Nephron (organoid): ENCODE results near the gene OPALIN.

ENCODE experiments used
- H3K27ac Mint-ChIP-seq, 3 experiments: 2 replicates each; pipeline ENCODE4 v1.8.0; 2020; ENCODE audit warnings: mixed read lengths in 3 of 3, mild to moderate bottlenecking in 2 of 3, moderate library complexity in 1 of 3
- H3K27me3 Mint-ChIP-seq: 2 replicates; pipeline ENCODE4 v1.8.0; 2021; ENCODE audit warnings: low read depth, mild to moderate bottlenecking, moderate library complexity, mixed read lengths
- H3K36me3 Mint-ChIP-seq: 2 replicates; pipeline ENCODE4 v1.8.0; 2020; ENCODE audit warnings: low read depth, mixed read lengths
- H3K4me1 Mint-ChIP-seq: 2 replicates; pipeline ENCODE4 v1.8.0; 2020; ENCODE audit warnings: mixed read lengths
- H3K4me3 Mint-ChIP-seq, 3 experiments: 2 replicates each; pipeline ENCODE4 v1.8.0; 2020; ENCODE audit warnings: mild to moderate bottlenecking in 3 of 3, mixed read lengths in 3 of 3, moderate library complexity in 2 of 3
- H3K9me3 Mint-ChIP-seq: 2 replicates; pipeline ENCODE4 v1.8.0; 2020; ENCODE audit warnings: mixed read lengths
- CTCF ChIP-seq, 3 experiments: fragments of 200-600 bp; sonication (generic); IDR thresholded peaks; one replicate each; pipeline ENCODE4 v1.5.0; 2021; ENCODE audit warnings: antibody characterized with exemption in 3 of 3; ENCODE audit not compliant: unreplicated experiment in 3 of 3

Gene OPALIN

DNA sequence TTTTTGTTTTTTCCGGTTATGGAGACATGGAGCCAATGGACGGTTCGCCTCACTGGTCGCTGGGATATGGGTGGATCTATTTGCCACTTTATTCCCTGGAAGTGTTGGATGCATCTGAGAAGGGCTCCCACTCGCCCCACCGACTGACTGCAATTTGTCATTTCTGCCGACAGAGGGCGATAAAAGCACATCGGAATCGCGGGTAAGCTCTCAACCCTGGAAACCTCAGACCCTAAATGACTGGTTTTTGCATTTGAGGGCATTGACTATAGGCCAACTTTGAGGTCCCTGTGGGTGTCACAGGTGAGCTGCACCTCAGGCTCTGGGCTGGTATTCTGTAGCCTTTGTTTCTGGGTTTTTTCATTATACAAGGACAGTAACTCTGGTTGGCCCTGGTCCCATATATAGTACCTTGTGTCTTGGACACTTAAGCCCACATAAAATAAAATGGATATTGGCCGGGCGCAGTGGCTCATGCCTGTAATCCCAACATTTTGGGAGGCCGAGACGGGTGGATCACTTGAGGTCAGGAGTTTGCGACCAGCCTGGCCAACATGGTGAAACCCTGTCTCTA, 11.9 kb upstream of the OPALIN start:
- Mint-ChIP-seq H3K27ac (no peak overlapping the region), H3K4me1 (peaks cover 4% of the 10 kb centered on the region), H3K4me3 (no peak overlapping the region), H3K9me3 (no peaks in the 10 kb centered on the region), H3K27me3 (peaks cover 33% of the 10 kb centered on the region), H3K36me3 (no peaks in the 10 kb centered on the region)
- TF ChIP-seq CTCF (IDR thresholded peaks at IDR 0.05; ENCODE audit: unreplicated experiment in 3 of 3): peak; percentile 76 to 77 (median 76)

- H3K27ac Mint-ChIP-seq: no peak overlapping the region
- H3K4me1 Mint-ChIP-seq: no peaks in the 10 kb centered on the region
- no peak for TF ChIP-seq CTCF (IDR thresholded peaks at IDR 0.05; ENCODE audit: unreplicated experiment in 3 of 3)
- no peaks in the 10 kb centered on the region for H3K9me3 Mint-ChIP-seq
- H3K4me3 Mint-ChIP-seq: no peak overlapping the region
- H3K36me3 Mint-ChIP-seq: no peaks in the 10 kb centered on the region
- peaks cover 27% of the 10 kb centered on the region for H3K27me3 Mint-ChIP-seq
Measured at GRCh38 chr10:96369890-96370583, 11.2 kb upstream of the OPALIN start.

DNA sequence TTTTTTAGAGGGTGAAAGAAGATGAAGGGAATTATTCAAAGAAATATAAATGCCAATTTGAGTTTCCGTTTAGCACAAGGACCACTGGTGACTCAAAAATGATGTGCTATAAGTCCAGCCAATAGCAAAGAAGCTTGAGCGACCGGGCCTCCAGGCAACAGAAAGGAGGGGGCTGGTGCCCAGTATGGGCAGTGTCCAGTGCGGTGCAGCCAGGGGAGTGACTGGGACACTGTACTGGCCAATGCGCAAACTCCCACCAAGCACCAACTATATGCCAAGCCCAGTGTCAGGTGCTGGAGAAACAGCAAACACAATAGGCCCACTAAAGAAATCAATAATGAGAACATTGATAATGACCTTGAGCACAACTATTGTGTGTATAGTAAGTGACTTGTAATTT, 10.2 kb upstream of the OPALIN start:
- H3K9me3 Mint-ChIP-seq: no peaks in the 10 kb centered on the region
- H3K27ac Mint-ChIP-seq: no peak overlapping the region
- H3K4me3 Mint-ChIP-seq: no peak overlapping the region
- no peaks in the 10 kb centered on the region for H3K4me1 Mint-ChIP-seq
- H3K27me3 Mint-ChIP-seq: peaks cover 19% of the 10 kb centered on the region
- no peaks in the 10 kb centered on the region for H3K36me3 Mint-ChIP-seq
- no peak for TF ChIP-seq CTCF (IDR thresholded peaks at IDR 0.05; ENCODE audit: unreplicated experiment in 3 of 3)

- Mint-ChIP-seq H3K4me1 (no peaks in the 10 kb centered on the region), H3K36me3 (no peaks in the 10 kb centered on the region), H3K4me3 (no peak overlapping the region), H3K27me3 (peaks cover 10% of the 10 kb centered on the region), H3K27ac (no peak overlapping the region), H3K9me3 (peaks cover 3% of the 10 kb centered on the region)
- no peak for TF ChIP-seq CTCF (IDR thresholded peaks at IDR 0.05; ENCODE audit: unreplicated experiment in 3 of 3)
Measured at GRCh38 chr10:96367470-96367869, 8.7 kb upstream of the OPALIN start.

- H3K27ac Mint-ChIP-seq: no peak overlapping the region
- peaks cover 3% of the 10 kb centered on the region for H3K27me3 Mint-ChIP-seq
- H3K9me3 Mint-ChIP-seq: peaks cover 3% of the 10 kb centered on the region
- no peaks in the 10 kb centered on the region for H3K4me1 Mint-ChIP-seq
- no peaks in the 10 kb centered on the region for H3K36me3 Mint-ChIP-seq
- no peak for TF ChIP-seq CTCF (IDR thresholded peaks at IDR 0.05; ENCODE audit: unreplicated experiment in 3 of 3)
- H3K4me3 Mint-ChIP-seq: no peak overlapping the region
Measured at GRCh38 chr10:96366508-96366907, 7.7 kb upstream of the OPALIN start.

GRCh38 chr10:96365571-96365970, 6.8 kb upstream of the OPALIN start:
- Mint-ChIP-seq H3K36me3 (no peaks in the 10 kb centered on the region), H3K27me3 (peaks cover 2% of the 10 kb centered on the region), H3K9me3 (peaks cover 3% of the 10 kb centered on the region), H3K4me3 (no peak overlapping the region), H3K4me1 (no peaks in the 10 kb centered on the region), H3K27ac (no peak overlapping the region)
- TF ChIP-seq CTCF (IDR thresholded peaks at IDR 0.05; ENCODE audit: unreplicated experiment in 3 of 3): no peak
